Smooth muscle cell (in vitro differentiated cells): Measurements from ENCODE around the gene SLC25A13. TPM values are rescaled to one million over a fixed set of nuclear protein-coding genes. Genes with fewer than 3 reads are reported as not detected.

Experiments
- DNase-seq: peaks from one replicate; lab custom pipeline; 2025; ENCODE audit not compliant: unreplicated experiment; lab: John Stamatoyannopoulos, UW
- H2AFZ ChIP-seq: fragments of 200-600 bp; sonication (generic); 2 replicates; pipeline ENCODE4 v1.6.0; 2016; ENCODE audit warnings: antibody characterized with exemption, low read depth, mild to moderate bottlenecking
- H3F3A ChIP-seq: fragments of 200-600 bp; sonication (generic); 2 replicates; pipeline ENCODE4 v1.6.0; 2017; ENCODE audit warnings: antibody characterized with exemption, low read depth
- H3K27ac ChIP-seq: fragments of 200-600 bp; sonication (generic); 2 replicates; pipeline ENCODE4 v1.5.1; 2016; ENCODE audit warnings: low read depth, mild to moderate bottlenecking
- H3K27me3 ChIP-seq: fragments of 200-600 bp; sonication (generic); 2 replicates; pipeline ENCODE4 v1.6.1; 2016; ENCODE audit warnings: low read depth, mild to moderate bottlenecking
- H3K36me3 ChIP-seq: fragments of 200-600 bp; sonication (generic); 2 replicates; pipeline ENCODE4 v1.5.1; 2016; ENCODE audit warnings: low read depth
- H3K4me1 ChIP-seq: fragments of 200-600 bp; sonication (generic); 2 replicates; pipeline ENCODE4 v1.5.1; 2016; ENCODE audit warnings: low read depth
- H3K4me2 ChIP-seq: fragments of 200-600 bp; sonication (generic); 2 replicates; pipeline ENCODE4 v1.6.0; 2016; ENCODE audit warnings: mild to moderate bottlenecking
- H3K4me3 ChIP-seq: fragments of 200-600 bp; sonication (generic); 2 replicates; pipeline ENCODE4 v1.5.1; 2016; ENCODE audit warnings: mild to moderate bottlenecking
- H3K79me2 ChIP-seq: fragments of 200-600 bp; sonication (generic); 2 replicates; pipeline ENCODE4 v1.6.0; 2016; ENCODE audit warnings: low read depth, mild to moderate bottlenecking
- H3K9ac ChIP-seq: fragments of 200-600 bp; sonication (generic); 2 replicates; pipeline ENCODE4 v1.6.0; 2016; ENCODE audit warnings: low read depth
- H3K9me3 ChIP-seq: fragments of 200-600 bp; sonication (generic); replicated peaks from 2 replicates; pipeline ENCODE4 v1.5.1; 2016; ENCODE audit warnings: low read depth
- H4K20me1 ChIP-seq: fragments of 200-600 bp; sonication (generic); 2 replicates; pipeline ENCODE4 v1.6.0; 2016; ENCODE audit warnings: low read depth
- WGBS: methylation state at CpG from one replicate; pipeline ENCODE4 v1.1.7; 2016; ENCODE audit warnings: low lambda C conversion rate; 5-methylcytosine and 5-hydroxymethylcytosine counted together
- polyA plus RNA-seq: library from polyadenylated mRNA; unstranded; fragments of >200 nt; fragmentation: Nextera tagmentation; extraction: Ambion mirVana; gene quantifications from 2 replicates; pipeline ENCODE4 v1.2.1, GENCODE V29; 2016
- total RNA-seq: library from RNA; depleted of rRNA; stranded (reverse); fragments of >200 nt; gene quantifications from 2 replicates; pipeline ENCODE4 v1.2.3, GENCODE V29; 2014
- TF ChIP-seq, protein P1 (sequence below): fragments of 200-600 bp; sonication (generic); IDR thresholded peaks from 2 replicates; pipeline ENCODE4 v1.5.1; 2017; ENCODE audit warnings: borderline replicate concordance, mild to moderate bottlenecking, antibody characterized with exemption; ENCODE audit not compliant: insufficient read depth, poor library complexity, severe bottlenecking

Gene SLC25A13
- total and polyA plus RNA-seq, 2 experiments from 2014 or later, result 28.0 to 48.2 TPM

DNA sequence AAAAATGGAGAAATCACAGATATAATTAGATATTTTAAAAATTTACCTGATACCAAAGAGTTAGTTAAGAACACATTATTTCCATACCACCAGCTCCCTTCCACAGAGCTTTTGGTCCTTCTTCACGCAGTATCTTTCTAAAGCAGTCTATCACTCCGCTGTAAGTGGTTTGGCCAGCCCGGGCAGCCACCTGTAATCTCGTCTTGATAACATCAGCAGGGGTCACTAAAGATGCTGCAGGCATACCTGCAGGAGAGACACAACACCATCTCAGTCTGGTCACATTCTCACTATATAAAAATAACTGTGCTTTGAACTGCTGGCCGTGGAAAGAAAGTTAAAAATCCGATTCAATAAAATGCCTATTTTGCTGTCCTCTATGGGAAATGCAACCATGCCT lies 200.1 kb downstream of the SLC25A13 start:
- Histone ChIP-seq H3K9me3 (no peaks in the 10 kb centered on the region), H3K27me3 (no peaks in the 10 kb centered on the region), H3F3A (no peaks in the 10 kb centered on the region), H3K4me3 (no peak overlapping the region), H3K27ac (no peak overlapping the region), H2AFZ (no peak overlapping the region), H3K9ac (no peak overlapping the region), H3K79me2 (no peaks in the 10 kb centered on the region), H3K4me1 (peaks cover 12% of the 10 kb centered on the region), H4K20me1 (no peaks in the 10 kb centered on the region), H3K36me3 (peaks cover 8% of the 10 kb centered on the region), H3K4me2 (no peak overlapping the region)
- TF ChIP-seq, protein P1, sequence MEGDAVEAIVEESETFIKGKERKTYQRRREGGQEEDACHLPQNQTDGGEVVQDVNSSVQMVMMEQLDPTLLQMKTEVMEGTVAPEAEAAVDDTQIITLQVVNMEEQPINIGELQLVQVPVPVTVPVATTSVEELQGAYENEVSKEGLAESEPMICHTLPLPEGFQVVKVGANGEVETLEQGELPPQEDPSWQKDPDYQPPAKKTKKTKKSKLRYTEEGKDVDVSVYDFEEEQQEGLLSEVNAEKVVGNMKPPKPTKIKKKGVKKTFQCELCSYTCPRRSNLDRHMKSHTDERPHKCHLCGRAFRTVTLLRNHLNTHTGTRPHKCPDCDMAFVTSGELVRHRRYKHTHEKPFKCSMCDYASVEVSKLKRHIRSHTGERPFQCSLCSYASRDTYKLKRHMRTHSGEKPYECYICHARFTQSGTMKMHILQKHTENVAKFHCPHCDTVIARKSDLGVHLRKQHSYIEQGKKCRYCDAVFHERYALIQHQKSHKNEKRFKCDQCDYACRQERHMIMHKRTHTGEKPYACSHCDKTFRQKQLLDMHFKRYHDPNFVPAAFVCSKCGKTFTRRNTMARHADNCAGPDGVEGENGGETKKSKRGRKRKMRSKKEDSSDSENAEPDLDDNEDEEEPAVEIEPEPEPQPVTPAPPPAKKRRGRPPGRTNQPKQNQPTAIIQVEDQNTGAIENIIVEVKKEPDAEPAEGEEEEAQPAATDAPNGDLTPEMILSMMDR, result no peak
- WGBS, result 78% methylated on average over 6 of the region's 6 CpGs
- no peak for DNase-seq

DNA sequence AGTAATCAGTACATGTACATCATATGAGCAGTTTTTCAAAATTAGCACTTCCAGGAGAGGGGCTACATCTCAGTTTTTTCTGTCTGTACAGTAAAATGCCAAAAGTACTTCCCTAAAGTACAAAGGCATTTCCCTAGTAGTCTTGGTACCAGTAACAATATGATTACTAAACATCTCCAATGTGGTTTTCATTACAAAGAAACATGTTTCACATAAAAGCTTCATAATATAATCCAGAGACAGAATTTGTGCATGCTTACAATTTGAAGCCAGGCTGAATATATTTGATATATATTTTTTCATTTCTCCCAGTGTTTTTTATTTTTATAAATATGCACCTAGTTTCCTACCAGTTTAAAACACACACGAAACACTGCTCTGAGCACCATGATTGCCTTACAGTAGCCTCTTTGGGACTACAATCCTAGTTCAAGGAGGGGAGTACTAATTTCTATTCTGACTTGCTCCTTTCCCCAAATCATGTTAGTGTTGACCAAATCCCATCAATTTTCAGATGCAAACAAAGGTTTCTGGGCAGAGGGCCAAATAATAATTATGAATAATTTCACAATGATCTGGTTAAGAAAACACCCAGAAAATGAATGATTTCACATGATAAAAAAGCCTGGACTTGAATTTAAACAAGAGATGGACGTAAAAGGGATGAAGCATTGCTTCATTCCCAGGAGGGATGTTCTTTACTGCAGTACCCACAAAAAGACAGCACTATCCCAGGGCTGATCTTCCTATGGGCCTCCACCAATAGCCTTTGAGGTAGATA lies 201.3 kb downstream of the SLC25A13 start:
- TF ChIP-seq, protein P1, result no peak
- H3K27ac ChIP-seq, result no peak overlapping the region
- no peak for DNase-seq
- no peaks in the 10 kb centered on the region for H3K79me2 ChIP-seq
- no peak overlapping the region for H3K4me3 ChIP-seq
- no peaks in the 10 kb centered on the region for H3K9me3 ChIP-seq
- H3K4me2 ChIP-seq, result no peak overlapping the region
- no peaks in the 10 kb centered on the region for H3F3A ChIP-seq
- H3K27me3 ChIP-seq, result no peaks in the 10 kb centered on the region
- WGBS, result 98% methylated on average over 2 of the region's 2 CpGs
- H3K4me1 ChIP-seq, result peaks cover 12% of the 10 kb centered on the region
- no peak overlapping the region for H3K9ac ChIP-seq
- no peak overlapping the region for H2AFZ ChIP-seq
- H4K20me1 ChIP-seq, result no peaks in the 10 kb centered on the region
- H3K36me3 ChIP-seq, result peaks cover 8% of the 10 kb centered on the region

DNA sequence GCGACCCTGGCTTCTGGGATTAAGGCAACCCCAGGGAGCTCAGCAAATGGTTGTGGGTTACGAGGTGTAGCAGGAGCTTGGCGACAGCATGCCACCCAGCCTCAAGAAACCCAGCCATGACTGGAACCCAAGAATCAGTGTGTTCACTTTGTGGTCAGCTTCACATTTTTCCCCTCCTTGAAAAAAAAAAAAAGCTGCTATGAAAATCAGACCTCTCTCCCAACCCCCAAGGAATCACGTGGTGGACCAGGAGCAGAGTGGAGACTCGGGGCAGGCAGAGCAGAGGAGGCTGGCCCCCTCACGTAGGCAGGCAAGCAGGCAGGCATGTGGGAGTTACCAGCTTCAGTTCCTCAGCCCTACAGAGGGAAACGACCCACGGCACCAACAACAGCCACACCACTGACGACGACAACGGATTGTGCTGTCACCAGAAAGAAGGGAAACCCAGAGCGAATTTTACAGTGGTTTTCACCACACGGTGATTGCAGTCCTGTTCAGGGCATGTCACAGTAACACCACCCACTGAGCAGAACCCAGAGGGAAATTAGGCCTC lies 203.4 kb downstream of the SLC25A13 start:
- Histone ChIP-seq H3K36me3 (peaks cover 8% of the 10 kb centered on the region), H3K9ac (no peak overlapping the region), H3K79me2 (no peaks in the 10 kb centered on the region), H3K4me2 (peak overlapping the region; percentile 49), H3K9me3 (no peaks in the 10 kb centered on the region), H3K27ac (peak overlapping the region; percentile 36), H2AFZ (no peak overlapping the region), H3K4me1 (peaks cover 12% of the 10 kb centered on the region), H3F3A (no peaks in the 10 kb centered on the region), H3K27me3 (no peaks in the 10 kb centered on the region), H3K4me3 (no peak overlapping the region), H4K20me1 (no peaks in the 10 kb centered on the region)
- 18% methylated on average over 13 of the region's 13 CpGs for WGBS
- no peak for DNase-seq
- TF ChIP-seq, protein P1, result no peak
